GM10266 (cell line): ENCODE results near the gene MYOM1.
"Not testable (repeated sequence)": the region's sequence is repeated elsewhere in the genome, so short reads cannot be mapped to it uniquely, and the experiment has no call there.

Experiments used
- DNase-seq: peaks from one replicate; pipeline ENCODE4 v3.0.0; 2012; ENCODE audit errors: extremely low spot score
- TF ChIP-seq, protein P1 (sequence below): IDR thresholded peaks from 2 replicates; pipeline ENCODE4 v1.5.1; 2012; ENCODE audit warnings: mild to moderate bottlenecking, low read depth; ENCODE audit not compliant: control insufficient read depth, insufficient read depth; ENCODE audit errors: missing control alignments

MYOM1 gene

DNA sequence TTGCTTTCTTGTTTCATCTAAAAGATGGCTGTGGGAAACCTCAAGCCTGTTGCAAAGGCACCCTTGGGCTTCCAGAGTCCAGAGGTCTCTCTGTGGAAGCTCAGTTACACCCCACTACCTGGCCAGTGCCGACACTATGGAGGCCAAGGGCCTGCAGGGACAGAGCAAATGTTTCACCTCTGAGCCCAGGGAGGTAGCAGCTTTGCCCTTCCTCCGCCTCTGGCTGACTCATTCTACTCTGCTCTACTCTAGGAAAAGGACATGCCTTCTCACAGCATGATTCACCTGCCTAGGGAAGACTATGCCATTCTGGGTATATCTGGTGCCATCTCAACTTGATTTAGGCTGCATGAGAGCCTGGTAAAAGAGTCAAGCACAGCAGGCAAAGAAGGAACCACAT, 12.2 kb downstream of the MYOM1 start:
- no peak for DNase-seq
- TF ChIP-seq, protein P1, sequence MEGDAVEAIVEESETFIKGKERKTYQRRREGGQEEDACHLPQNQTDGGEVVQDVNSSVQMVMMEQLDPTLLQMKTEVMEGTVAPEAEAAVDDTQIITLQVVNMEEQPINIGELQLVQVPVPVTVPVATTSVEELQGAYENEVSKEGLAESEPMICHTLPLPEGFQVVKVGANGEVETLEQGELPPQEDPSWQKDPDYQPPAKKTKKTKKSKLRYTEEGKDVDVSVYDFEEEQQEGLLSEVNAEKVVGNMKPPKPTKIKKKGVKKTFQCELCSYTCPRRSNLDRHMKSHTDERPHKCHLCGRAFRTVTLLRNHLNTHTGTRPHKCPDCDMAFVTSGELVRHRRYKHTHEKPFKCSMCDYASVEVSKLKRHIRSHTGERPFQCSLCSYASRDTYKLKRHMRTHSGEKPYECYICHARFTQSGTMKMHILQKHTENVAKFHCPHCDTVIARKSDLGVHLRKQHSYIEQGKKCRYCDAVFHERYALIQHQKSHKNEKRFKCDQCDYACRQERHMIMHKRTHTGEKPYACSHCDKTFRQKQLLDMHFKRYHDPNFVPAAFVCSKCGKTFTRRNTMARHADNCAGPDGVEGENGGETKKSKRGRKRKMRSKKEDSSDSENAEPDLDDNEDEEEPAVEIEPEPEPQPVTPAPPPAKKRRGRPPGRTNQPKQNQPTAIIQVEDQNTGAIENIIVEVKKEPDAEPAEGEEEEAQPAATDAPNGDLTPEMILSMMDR: no peak

DNA sequence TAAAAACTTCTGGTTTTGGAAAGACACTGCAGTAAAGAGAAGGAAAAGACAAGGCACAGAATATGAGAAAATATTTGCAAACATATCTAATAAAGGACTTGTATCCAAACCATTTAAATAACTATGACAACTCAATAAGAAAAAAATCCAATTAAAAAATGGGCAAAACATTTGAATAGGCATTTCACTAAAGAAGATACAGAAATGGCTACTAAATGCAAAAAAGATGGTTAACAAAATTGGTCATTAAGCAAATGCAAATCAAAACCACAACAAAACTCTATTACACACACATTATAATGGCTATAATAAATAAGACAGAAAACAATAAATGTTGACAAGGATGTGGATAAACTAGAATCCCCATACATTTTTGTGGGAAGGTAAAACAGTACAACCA, 14.5 kb downstream of the MYOM1 start:
- DNase-seq: no peak
- TF ChIP-seq, protein P1: no peak

DNA sequence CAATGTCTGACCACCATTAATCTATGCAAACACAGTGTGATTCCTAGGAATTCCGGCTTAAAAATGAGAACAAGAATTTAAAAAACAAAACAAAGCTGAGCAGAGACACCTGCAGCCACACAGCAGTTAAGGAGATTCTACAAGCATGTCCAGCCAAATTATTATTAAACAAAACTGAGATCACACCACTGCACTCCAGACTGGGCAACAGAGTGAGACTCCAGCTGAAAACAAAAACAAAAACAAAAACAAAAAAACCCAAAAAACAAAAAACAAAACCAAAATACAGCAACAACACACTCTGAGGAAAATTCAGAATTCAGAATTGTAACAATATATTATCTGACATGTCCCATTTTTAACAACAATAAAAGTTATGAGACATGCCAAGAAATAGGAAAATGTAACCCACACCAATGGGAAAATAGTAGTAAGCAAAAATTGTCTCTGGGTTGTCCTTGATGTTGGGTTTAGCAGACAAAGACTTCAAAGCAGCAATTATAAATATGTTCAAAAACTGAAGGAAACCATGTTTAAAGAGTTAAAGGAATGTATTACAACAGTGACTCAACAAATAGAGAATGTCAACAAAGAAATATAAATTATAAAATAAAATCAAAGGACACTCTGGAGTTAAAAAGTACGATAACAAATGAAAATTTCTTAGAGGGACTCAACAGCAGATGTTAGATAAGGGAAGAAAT, 19.7 kb downstream of the MYOM1 start:
- DNase-seq: no peak

DNA sequence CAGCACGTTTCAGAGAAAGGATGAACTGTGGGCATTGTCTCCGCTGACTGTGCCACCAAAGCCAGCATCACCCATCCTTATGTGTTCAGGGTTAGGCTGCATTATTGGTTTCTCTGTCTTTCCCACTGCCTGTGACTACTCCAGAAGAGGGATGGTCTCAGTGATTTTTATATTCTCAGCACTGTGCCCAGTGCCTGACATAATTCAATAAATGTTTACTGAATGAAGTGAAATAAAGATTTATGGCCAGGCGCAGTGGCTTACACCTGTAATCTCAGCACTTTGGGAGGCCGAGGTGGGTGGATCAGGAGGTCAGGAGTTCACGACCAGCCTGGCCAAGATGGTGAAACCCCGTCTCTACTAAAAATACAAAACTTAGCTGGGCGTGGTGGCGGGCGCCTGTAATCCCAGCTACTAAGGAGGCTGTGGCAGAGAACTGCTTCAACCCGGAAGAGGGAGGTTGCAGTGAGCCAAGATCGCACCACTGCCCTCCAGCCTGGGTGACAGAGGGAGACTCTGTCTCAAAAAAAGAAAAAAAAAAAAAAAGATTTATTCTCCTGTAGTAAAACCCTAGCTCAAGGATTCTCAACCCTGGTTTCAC, 21.4 kb downstream of the MYOM1 start:
- not testable (repeated sequence) for DNase-seq

More for the DNA sequence above, 19.7 kb downstream of the MYOM1 start:
- TF ChIP-seq, protein P1: no peak

DNA sequence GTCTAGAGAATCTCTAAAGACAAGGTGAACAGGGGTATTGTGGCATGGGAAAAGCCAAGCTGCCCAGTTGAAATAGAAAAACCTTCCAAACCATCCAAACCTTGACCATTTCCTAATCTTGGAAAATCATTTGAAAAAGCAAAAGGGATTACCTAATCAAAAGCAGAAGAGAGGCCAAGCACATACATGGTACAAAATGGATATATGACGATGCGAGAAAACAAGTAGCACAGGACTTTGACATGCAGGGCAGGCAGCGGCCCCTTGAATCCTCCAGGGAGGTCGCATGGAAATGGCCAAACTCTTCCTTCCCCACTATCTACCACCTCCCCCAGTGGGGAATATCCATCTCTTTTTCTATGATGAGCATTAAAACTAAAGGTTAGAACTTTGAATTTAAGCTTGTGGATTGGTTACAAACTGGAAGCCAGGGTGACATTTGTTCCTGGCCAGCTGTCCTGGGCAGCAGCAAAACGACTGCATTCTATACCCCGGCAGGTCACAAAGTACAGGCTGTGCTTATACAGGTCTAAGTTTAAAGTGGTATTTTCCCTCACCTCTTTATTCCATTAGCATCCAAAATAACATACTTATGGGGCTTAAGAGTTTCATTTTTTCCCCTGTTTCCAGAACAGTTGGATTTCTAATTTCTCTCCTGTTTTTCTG, 24.7 kb downstream of the MYOM1 start:
- TF ChIP-seq, protein P1: no peak
- no peak for DNase-seq

DNA sequence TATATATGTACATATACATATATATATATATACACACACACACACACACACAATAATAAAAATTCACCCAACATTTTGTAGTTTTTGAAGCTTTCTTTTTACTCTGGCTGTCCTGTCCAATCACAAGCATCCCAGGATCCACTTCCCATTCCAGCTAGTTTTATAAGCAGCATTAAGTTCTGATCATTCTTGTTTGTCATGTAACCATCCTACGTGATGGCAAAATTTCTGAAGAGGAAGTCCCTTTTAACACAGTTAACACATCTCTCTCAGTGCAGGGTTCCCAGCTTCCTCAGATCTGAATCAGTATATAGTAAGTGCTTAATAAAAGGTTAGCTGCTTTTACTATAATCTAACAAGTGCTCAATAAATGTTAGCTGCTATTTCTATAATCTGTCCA, 26.4 kb downstream of the MYOM1 start:
- DNase-seq: no peak
- TF ChIP-seq, protein P1: no peak

DNA sequence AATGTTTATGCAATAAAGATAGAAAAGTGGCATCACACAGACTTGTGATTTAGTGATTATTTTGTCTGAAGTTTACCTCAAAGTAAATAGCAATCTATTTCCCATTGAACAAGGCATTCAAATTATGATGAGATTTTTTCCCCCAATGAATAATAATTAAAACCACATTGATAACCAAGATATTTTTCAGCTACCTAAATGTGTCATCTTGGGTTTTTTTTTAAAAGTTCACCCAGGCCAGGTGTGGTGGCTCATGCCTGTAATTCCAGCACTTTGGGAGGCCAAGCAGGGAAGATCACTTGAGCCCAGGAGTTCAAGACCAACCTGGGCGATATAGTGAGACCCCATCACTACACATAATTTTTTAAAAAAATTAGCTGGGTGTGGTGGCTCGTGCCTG, 27.0 kb downstream of the MYOM1 start:
- TF ChIP-seq, protein P1: no peak
- no peak for DNase-seq
